ENCODE data around the gene MRGPRX2. TPM values are rescaled to one million over a fixed set of nuclear protein-coding genes. Genes with fewer than 3 reads are reported as not detected.

MRGPRX2 gene
- total RNA-seq, 1 donor from 2014 or later: 0.51 TPM

- TF ChIP-seq CTCF (IDR thresholded peaks at IDR 0.05; ENCODE audit: unreplicated experiment): no peak
- no peak for DNase-seq (ENCODE audit: low spot score)
- H3K27me3 Mint-ChIP-seq (ENCODE audit: unreplicated experiment): peaks cover 2% of the 10 kb centered on the region
- no peak overlapping the region for H3K27ac Mint-ChIP-seq (ENCODE audit: unreplicated experiment)
- H3K4me1 Mint-ChIP-seq (ENCODE audit: unreplicated experiment): peaks cover 20% of the 10 kb centered on the region
- H3K36me3 Mint-ChIP-seq (ENCODE audit: low read depth, unreplicated experiment): no peaks in the 10 kb centered on the region
- H3K4me3 Mint-ChIP-seq (ENCODE audit: unreplicated experiment): no peak overlapping the region
- H3K9me3 Mint-ChIP-seq (ENCODE audit: unreplicated experiment): no peaks in the 10 kb centered on the region
Measured at GRCh38 chr11:19087658-19088057, 27.1 kb upstream of the MRGPRX2 start.

GRCh38 chr11:19084661-19085315 is 24.3 kb upstream of the MRGPRX2 start:
- H3K4me1 Mint-ChIP-seq (ENCODE audit: unreplicated experiment): peaks cover 4% of the 10 kb centered on the region
- DNase-seq (ENCODE audit: low spot score): no peak
- no peak for TF ChIP-seq CTCF (IDR thresholded peaks at IDR 0.05; ENCODE audit: unreplicated experiment)
- H3K27ac Mint-ChIP-seq (ENCODE audit: unreplicated experiment): no peak overlapping the region
- peaks cover 2% of the 10 kb centered on the region for H3K27me3 Mint-ChIP-seq (ENCODE audit: unreplicated experiment)
- no peak overlapping the region for H3K4me3 Mint-ChIP-seq (ENCODE audit: unreplicated experiment)
- no peaks in the 10 kb centered on the region for H3K9me3 Mint-ChIP-seq (ENCODE audit: unreplicated experiment)
- H3K36me3 Mint-ChIP-seq (ENCODE audit: low read depth, unreplicated experiment): no peaks in the 10 kb centered on the region

GRCh38 chr11:19083166-19083565 is 22.6 kb upstream of the MRGPRX2 start:
- DNase-seq (ENCODE audit: low spot score): no peak
- H3K4me1 Mint-ChIP-seq (ENCODE audit: unreplicated experiment): peaks cover 4% of the 10 kb centered on the region
- no peaks in the 10 kb centered on the region for H3K9me3 Mint-ChIP-seq (ENCODE audit: unreplicated experiment)
- no peaks in the 10 kb centered on the region for H3K36me3 Mint-ChIP-seq (ENCODE audit: low read depth, unreplicated experiment)
- H3K27ac Mint-ChIP-seq (ENCODE audit: unreplicated experiment): no peak overlapping the region
- H3K27me3 Mint-ChIP-seq (ENCODE audit: unreplicated experiment): peaks cover 2% of the 10 kb centered on the region
- H3K4me3 Mint-ChIP-seq (ENCODE audit: unreplicated experiment): no peak overlapping the region
- no peak for TF ChIP-seq CTCF (IDR thresholded peaks at IDR 0.05; ENCODE audit: unreplicated experiment)

- no peaks in the 10 kb centered on the region for H3K4me1 Mint-ChIP-seq (ENCODE audit: unreplicated experiment)
- H3K27ac Mint-ChIP-seq (ENCODE audit: unreplicated experiment): no peak overlapping the region
- no peak for TF ChIP-seq CTCF (IDR thresholded peaks at IDR 0.05; ENCODE audit: unreplicated experiment)
- H3K36me3 Mint-ChIP-seq (ENCODE audit: low read depth, unreplicated experiment): no peaks in the 10 kb centered on the region
- no peaks in the 10 kb centered on the region for H3K9me3 Mint-ChIP-seq (ENCODE audit: unreplicated experiment)
- DNase-seq (ENCODE audit: low spot score): no peak
- no peaks in the 10 kb centered on the region for H3K27me3 Mint-ChIP-seq (ENCODE audit: unreplicated experiment)
- H3K4me3 Mint-ChIP-seq (ENCODE audit: unreplicated experiment): no peak overlapping the region
Measured at GRCh38 chr11:19080579-19080993, 20.1 kb upstream of the MRGPRX2 start.

GRCh38 chr11:19079643-19080440 is 19.3 kb upstream of the MRGPRX2 start:
- no peak for DNase-seq (ENCODE audit: low spot score)

More at GRCh38 chr11:19079643-19080440, 19.3 kb upstream of the MRGPRX2 start:
- Mint-ChIP-seq H3K4me1 (ENCODE audit: unreplicated experiment) (no peaks in the 10 kb centered on the region), H3K27me3 (ENCODE audit: unreplicated experiment) (no peaks in the 10 kb centered on the region), H3K27ac (ENCODE audit: unreplicated experiment) (no peak overlapping the region), H3K4me3 (ENCODE audit: unreplicated experiment) (no peak overlapping the region), H3K36me3 (ENCODE audit: low read depth, unreplicated experiment) (no peaks in the 10 kb centered on the region), H3K9me3 (ENCODE audit: unreplicated experiment) (no peaks in the 10 kb centered on the region)
- TF ChIP-seq CTCF (IDR thresholded peaks at IDR 0.05; ENCODE audit: unreplicated experiment): no peak
